GM23338 (cell line): Measurements from ENCODE around the gene CD300LB. TPM values are rescaled to one million over a fixed set of nuclear protein-coding genes. Genes with fewer than 3 reads are reported as not detected.

ENCODE experiments used
- ATAC-seq: fragments of 200-7000 bp; cut with Tn5 transposase; 3 replicates; pipeline ENCODE4 v1.9.1; 2020
- DNase-seq: peaks from one replicate; pipeline ENCODE4 v3.0.0-alpha.2; 2015; ENCODE audit warnings: low spot score
- H2AFZ ChIP-seq: fragments of 200-600 bp; sonication (generic); 2 replicates; pipeline ENCODE4 v1.8.0; 2016; ENCODE audit warnings: antibody characterized with exemption, mild to moderate bottlenecking, moderate library complexity
- H3F3A ChIP-seq: fragments of 200-600 bp; sonication (generic); replicated peaks from 2 replicates; pipeline ENCODE4 v1.8.0; 2017; ENCODE audit warnings: antibody characterized with exemption, mixed run types, low read depth
- H3K27ac ChIP-seq: fragments of 200-600 bp; sonication (generic); 2 replicates; pipeline ENCODE4 v1.6.1; 2016; ENCODE audit warnings: low read depth
- H3K27me3 ChIP-seq: fragments of 200-600 bp; sonication (generic); 2 replicates; pipeline ENCODE4 v1.8.0; 2016; ENCODE audit warnings: mild to moderate bottlenecking, mixed run types, moderate library complexity; ENCODE audit not compliant: insufficient read depth
- H3K36me3 ChIP-seq: fragments of 200-600 bp; sonication (generic); 2 replicates; pipeline ENCODE4 v1.8.0; 2016; ENCODE audit warnings: mild to moderate bottlenecking; ENCODE audit not compliant: insufficient read depth
- H3K4me1 ChIP-seq: fragments of 200-600 bp; sonication (generic); 2 replicates; pipeline ENCODE4 v1.8.0; 2016; ENCODE audit warnings: mild to moderate bottlenecking, moderate library complexity; ENCODE audit not compliant: insufficient read depth
- H3K4me2 ChIP-seq: fragments of 200-600 bp; sonication (generic); 2 replicates; pipeline ENCODE4 v1.7.1; 2017; ENCODE audit warnings: mixed run types
- H3K4me3 ChIP-seq: fragments of 200-600 bp; sonication (generic); 2 replicates; pipeline ENCODE4 v1.6.1; 2016; ENCODE audit warnings: mixed run types
- H3K79me2 ChIP-seq: fragments of 200-600 bp; sonication (generic); replicated peaks from 2 replicates; pipeline ENCODE4 v1.8.0; 2017; ENCODE audit warnings: mild to moderate bottlenecking; ENCODE audit not compliant: insufficient read depth
- H3K9me2 ChIP-seq: fragments of 200-600 bp; sonication (generic); 2 replicates; pipeline ENCODE4 v1.8.0; 2017; ENCODE audit not compliant: insufficient read depth
- H4K20me1 ChIP-seq: fragments of 200-600 bp; sonication (generic); replicated peaks from 2 replicates; pipeline ENCODE4 v1.8.0; 2017; ENCODE audit warnings: mild to moderate bottlenecking; ENCODE audit not compliant: insufficient read depth
- H3K27ac Mint-ChIP-seq: 2 replicates; pipeline ENCODE4 v1.8.0; 2020; ENCODE audit warnings: inconsistent platforms, mild to moderate bottlenecking, moderate library complexity, mixed read lengths
- H3K27me3 Mint-ChIP-seq: 3 replicates; pipeline ENCODE4 v1.8.0; 2022; ENCODE audit warnings: low read depth, mild to moderate bottlenecking, moderate library complexity, mixed read lengths, inconsistent platforms; ENCODE audit not compliant: insufficient read depth, poor library complexity
- H3K36me3 Mint-ChIP-seq: 3 replicates; pipeline ENCODE4 v1.8.0; 2021; ENCODE audit warnings: low read depth, mild to moderate bottlenecking, inconsistent platforms, moderate library complexity, mixed read lengths
- H3K4me1 Mint-ChIP-seq: 3 replicates; pipeline ENCODE4 v1.8.0; 2020; ENCODE audit warnings: mild to moderate bottlenecking, inconsistent platforms, mixed read lengths
- H3K4me3 Mint-ChIP-seq: 3 replicates; pipeline ENCODE4 v1.8.0; 2021; ENCODE audit warnings: moderate library complexity, mild to moderate bottlenecking, inconsistent platforms, mixed read lengths
- H3K9me3 Mint-ChIP-seq: 3 replicates; pipeline ENCODE4 v1.8.0; 2020; ENCODE audit warnings: moderate library complexity, mild to moderate bottlenecking, inconsistent platforms, mixed read lengths
- CREB1 ChIP-seq: fragments of 250-450 bp; sonication (Bioruptor Pico); IDR thresholded peaks from 2 replicates; pipeline ENCODE4 v1.5.0; 2020; ENCODE audit warnings: low read depth, mild to moderate bottlenecking, moderate library complexity
- EZH2 ChIP-seq: fragments of 200-600 bp; sonication (generic); IDR thresholded peaks from one replicate; pipeline ENCODE4 v1.8.0; 2017; ENCODE audit warnings: antibody characterized with exemption, mild to moderate bottlenecking, low read depth; ENCODE audit not compliant: unreplicated experiment
- EZH2phosphoT487 ChIP-seq: fragments of 200-600 bp; sonication (generic); IDR thresholded peaks from one replicate; pipeline ENCODE4 v1.8.1; 2018; ENCODE audit warnings: antibody characterized with exemption; ENCODE audit not compliant: unreplicated experiment
- NANOG ChIP-seq: IDR thresholded peaks from 2 replicates; pipeline ENCODE4 v1.6.1; 2016; ENCODE audit warnings: antibody characterized with exemption, borderline replicate concordance
- POLR2AphosphoS5 ChIP-seq: IDR thresholded peaks from 2 replicates; pipeline ENCODE4 v1.6.1; 2016; ENCODE audit warnings: antibody characterized with exemption, low read depth
- STAT1 ChIP-seq: IDR thresholded peaks from one replicate; pipeline ENCODE4 v1.6.1; 2016; ENCODE audit warnings: antibody characterized with exemption; ENCODE audit not compliant: unreplicated experiment
- ZNF114 ChIP-seq: fragments of 250-450 bp; sonication (Bioruptor Pico); IDR thresholded peaks from 2 replicates; pipeline ENCODE4 v1.5.0; 2020; ENCODE audit warnings: mild to moderate bottlenecking, moderate library complexity
- ZNF331 ChIP-seq: fragments of 250-450 bp; sonication (Bioruptor Pico); IDR thresholded peaks from 2 replicates; pipeline ENCODE4 v1.5.0; 2020; ENCODE audit warnings: low read depth, mild to moderate bottlenecking, moderate library complexity
- polyA plus RNA-seq: library from polyadenylated mRNA; unstranded; fragments of >200 nt; fragmentation: Nextera tagmentation; extraction: Ambion mirVana; gene quantifications from 2 replicates; pipeline ENCODE4 v1.2.1, GENCODE V29; 2016
- total RNA-seq: library from RNA; depleted of rRNA; stranded (reverse); fragments of >200 nt; shearing (Covaris generic); gene quantifications from 2 replicates; pipeline ENCODE4 v1.2.3, GENCODE V29; 2014
- TF ChIP-seq, protein P1 (sequence below): IDR thresholded peaks from 2 replicates; pipeline ENCODE4 v1.6.1; 2016; ENCODE audit warnings: antibody characterized with exemption
- TF ChIP-seq, protein P2 (sequence below), 2 experiments: fragments of 200-600 bp in 1 of 2; sonication (generic) in 1 of 2; conservative IDR thresholded peaks; 2 replicates each; pipeline versions ENCODE4 v1.5.1 to v1.6.1; 2016 to 2017; ENCODE audit warnings: antibody characterized with exemption in 2 of 2, low read depth in 2 of 2, mild to moderate bottlenecking in 2 of 2, moderate library complexity in 1 of 2
- TF ChIP-seq, protein P3 (sequence below): fragments of 250-450 bp; sonication (Bioruptor Pico); IDR thresholded peaks from 2 replicates; pipeline ENCODE4 v1.5.0; 2020; ENCODE audit warnings: mild to moderate bottlenecking, moderate library complexity

The CD300LB gene
- total and polyA plus RNA-seq, 2 experiments from 2014 or later = not detected

DNA sequence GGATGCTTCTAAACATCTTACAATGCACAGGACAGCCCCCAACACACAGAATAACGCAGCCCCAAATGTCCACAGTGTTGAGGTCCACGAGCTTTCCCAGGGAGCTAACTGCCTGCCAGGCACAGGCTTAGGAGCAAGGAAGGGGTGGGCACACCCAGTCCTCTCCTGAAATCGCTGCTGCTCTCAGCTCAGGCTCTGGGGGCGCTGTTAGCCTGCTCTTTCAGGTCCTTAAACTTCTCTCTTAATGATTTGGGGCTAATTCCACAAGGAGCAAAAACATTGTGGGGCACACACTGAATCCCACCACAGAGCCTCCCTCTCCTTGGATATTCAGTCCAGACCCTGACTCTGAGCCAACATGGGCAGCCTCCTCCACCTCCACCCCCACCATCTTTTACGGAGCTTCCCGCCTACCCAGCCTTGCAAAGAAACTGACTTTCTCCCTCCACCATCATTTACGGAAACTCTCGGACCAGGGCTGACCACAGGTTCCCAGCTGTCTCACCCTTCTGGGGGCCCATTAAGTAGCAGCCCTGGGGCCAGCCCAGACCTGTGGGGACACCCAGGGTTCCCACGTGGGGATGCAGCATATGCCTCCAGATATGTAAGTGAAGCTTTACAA lies 35.0 kb upstream of the CD300LB start:
- Histone ChIP-seq H3K9me2 (no peaks in the 10 kb centered on the region; the same call in 1 of the 2 replicates), H3K79me2 (no peaks in the 10 kb centered on the region), H3K36me3 (no peaks in the 10 kb centered on the region), H3K4me3 (no peak overlapping the region), H3K4me1 (no peaks in the 10 kb centered on the region), H3K4me2 (no peak overlapping the region), H3K27ac (no peak overlapping the region), H3K27me3 (no peaks in the 10 kb centered on the region), H3F3A (0 out of 2 replicates have a peak, but pooled peaks cover 3% of the 10 kb centered on the region), H4K20me1 (no peaks in the 10 kb centered on the region), H2AFZ (peak overlapping the region; percentile 85)
- H3K4me3 Mint-ChIP-seq = no peak overlapping the region
- TF ChIP-seq, protein P1, sequence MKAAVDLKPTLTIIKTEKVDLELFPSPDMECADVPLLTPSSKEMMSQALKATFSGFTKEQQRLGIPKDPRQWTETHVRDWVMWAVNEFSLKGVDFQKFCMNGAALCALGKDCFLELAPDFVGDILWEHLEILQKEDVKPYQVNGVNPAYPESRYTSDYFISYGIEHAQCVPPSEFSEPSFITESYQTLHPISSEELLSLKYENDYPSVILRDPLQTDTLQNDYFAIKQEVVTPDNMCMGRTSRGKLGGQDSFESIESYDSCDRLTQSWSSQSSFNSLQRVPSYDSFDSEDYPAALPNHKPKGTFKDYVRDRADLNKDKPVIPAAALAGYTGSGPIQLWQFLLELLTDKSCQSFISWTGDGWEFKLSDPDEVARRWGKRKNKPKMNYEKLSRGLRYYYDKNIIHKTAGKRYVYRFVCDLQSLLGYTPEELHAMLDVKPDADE = no peak
- TF ChIP-seq, protein P2, sequence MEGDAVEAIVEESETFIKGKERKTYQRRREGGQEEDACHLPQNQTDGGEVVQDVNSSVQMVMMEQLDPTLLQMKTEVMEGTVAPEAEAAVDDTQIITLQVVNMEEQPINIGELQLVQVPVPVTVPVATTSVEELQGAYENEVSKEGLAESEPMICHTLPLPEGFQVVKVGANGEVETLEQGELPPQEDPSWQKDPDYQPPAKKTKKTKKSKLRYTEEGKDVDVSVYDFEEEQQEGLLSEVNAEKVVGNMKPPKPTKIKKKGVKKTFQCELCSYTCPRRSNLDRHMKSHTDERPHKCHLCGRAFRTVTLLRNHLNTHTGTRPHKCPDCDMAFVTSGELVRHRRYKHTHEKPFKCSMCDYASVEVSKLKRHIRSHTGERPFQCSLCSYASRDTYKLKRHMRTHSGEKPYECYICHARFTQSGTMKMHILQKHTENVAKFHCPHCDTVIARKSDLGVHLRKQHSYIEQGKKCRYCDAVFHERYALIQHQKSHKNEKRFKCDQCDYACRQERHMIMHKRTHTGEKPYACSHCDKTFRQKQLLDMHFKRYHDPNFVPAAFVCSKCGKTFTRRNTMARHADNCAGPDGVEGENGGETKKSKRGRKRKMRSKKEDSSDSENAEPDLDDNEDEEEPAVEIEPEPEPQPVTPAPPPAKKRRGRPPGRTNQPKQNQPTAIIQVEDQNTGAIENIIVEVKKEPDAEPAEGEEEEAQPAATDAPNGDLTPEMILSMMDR (conservative IDR thresholded peaks at IDR 0.05; ENCODE audit: low read depth in 2 of 2) = peak; percentile 86 to 87
- TF ChIP-seq STAT1 (no peak), NANOG (no peak)
- DNase-seq = peak; percentile 83
- no peak overlapping the region for H3K27ac Mint-ChIP-seq
- H3K4me1 Mint-ChIP-seq = peaks cover 4% of the 10 kb centered on the region; the same call in 2 of the 3 replicates
- peaks cover 9% of the 10 kb centered on the region for H3K27me3 Mint-ChIP-seq
- H3K36me3 Mint-ChIP-seq = no peaks in the 10 kb centered on the region; the same call in 2 of the 3 replicates
- no peaks in the 10 kb centered on the region; the same call in 1 of the 3 replicates for H3K9me3 Mint-ChIP-seq
- ATAC-seq = peak; percentile 96

DNA sequence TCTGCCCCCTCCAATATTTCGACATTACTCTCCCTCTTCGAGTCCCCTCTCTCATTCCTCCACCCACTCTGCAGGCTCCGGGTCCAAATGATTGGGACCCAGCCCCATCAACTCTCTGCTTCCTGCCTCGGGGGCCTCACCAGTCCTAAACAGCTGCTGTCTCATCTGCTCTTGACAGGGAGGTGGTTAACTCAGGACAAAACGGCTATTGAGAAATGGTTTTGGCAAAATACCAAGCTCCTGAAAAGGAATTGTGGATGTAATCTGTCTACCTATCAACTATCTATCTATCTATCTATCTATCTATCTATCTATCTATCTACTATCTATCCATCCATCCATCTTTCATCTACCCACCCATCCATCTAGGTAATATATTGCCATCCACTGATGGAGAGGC lies 33.9 kb upstream of the CD300LB start:
- no peaks in the 10 kb centered on the region for H4K20me1 ChIP-seq
- H3K27me3 ChIP-seq = no peaks in the 10 kb centered on the region
- H3K4me3 Mint-ChIP-seq = no peak overlapping the region
- H3K4me3 ChIP-seq = no peak overlapping the region
- no peak for ATAC-seq
- no peak overlapping the region for H2AFZ ChIP-seq
- H3K79me2 ChIP-seq = no peaks in the 10 kb centered on the region
- DNase-seq = no peak
- H3K27me3 Mint-ChIP-seq = peaks cover 10% of the 10 kb centered on the region
- H3K9me3 Mint-ChIP-seq = no peaks in the 10 kb centered on the region; the same call in 1 of the 3 replicates
- H3F3A ChIP-seq = 0 out of 2 replicates have a peak, but pooled peaks cover 3% of the 10 kb centered on the region
- H3K4me1 Mint-ChIP-seq = peaks cover 4% of the 10 kb centered on the region; the same call in 2 of the 3 replicates
- H3K9me2 ChIP-seq = no peaks in the 10 kb centered on the region; the same call in 1 of the 2 replicates
- H3K4me1 ChIP-seq = no peaks in the 10 kb centered on the region
- H3K27ac ChIP-seq = no peak overlapping the region
- H3K27ac Mint-ChIP-seq = no peak overlapping the region
- no peaks in the 10 kb centered on the region for H3K36me3 ChIP-seq
- no peak overlapping the region for H3K4me2 ChIP-seq
- no peaks in the 10 kb centered on the region; the same call in 2 of the 3 replicates for H3K36me3 Mint-ChIP-seq
- TF ChIP-seq EZH2phosphoT487 (no peak), POLR2AphosphoS5 (no peak), ZNF331 (no peak), STAT1 (no peak), EZH2 (no peak), NANOG (no peak), ZNF114 (CRISPR knock-in tag) (no peak), CREB1 (CRISPR knock-in tag) (no peak)
- TF ChIP-seq, protein P1 = no peak
- TF ChIP-seq, protein P3, sequence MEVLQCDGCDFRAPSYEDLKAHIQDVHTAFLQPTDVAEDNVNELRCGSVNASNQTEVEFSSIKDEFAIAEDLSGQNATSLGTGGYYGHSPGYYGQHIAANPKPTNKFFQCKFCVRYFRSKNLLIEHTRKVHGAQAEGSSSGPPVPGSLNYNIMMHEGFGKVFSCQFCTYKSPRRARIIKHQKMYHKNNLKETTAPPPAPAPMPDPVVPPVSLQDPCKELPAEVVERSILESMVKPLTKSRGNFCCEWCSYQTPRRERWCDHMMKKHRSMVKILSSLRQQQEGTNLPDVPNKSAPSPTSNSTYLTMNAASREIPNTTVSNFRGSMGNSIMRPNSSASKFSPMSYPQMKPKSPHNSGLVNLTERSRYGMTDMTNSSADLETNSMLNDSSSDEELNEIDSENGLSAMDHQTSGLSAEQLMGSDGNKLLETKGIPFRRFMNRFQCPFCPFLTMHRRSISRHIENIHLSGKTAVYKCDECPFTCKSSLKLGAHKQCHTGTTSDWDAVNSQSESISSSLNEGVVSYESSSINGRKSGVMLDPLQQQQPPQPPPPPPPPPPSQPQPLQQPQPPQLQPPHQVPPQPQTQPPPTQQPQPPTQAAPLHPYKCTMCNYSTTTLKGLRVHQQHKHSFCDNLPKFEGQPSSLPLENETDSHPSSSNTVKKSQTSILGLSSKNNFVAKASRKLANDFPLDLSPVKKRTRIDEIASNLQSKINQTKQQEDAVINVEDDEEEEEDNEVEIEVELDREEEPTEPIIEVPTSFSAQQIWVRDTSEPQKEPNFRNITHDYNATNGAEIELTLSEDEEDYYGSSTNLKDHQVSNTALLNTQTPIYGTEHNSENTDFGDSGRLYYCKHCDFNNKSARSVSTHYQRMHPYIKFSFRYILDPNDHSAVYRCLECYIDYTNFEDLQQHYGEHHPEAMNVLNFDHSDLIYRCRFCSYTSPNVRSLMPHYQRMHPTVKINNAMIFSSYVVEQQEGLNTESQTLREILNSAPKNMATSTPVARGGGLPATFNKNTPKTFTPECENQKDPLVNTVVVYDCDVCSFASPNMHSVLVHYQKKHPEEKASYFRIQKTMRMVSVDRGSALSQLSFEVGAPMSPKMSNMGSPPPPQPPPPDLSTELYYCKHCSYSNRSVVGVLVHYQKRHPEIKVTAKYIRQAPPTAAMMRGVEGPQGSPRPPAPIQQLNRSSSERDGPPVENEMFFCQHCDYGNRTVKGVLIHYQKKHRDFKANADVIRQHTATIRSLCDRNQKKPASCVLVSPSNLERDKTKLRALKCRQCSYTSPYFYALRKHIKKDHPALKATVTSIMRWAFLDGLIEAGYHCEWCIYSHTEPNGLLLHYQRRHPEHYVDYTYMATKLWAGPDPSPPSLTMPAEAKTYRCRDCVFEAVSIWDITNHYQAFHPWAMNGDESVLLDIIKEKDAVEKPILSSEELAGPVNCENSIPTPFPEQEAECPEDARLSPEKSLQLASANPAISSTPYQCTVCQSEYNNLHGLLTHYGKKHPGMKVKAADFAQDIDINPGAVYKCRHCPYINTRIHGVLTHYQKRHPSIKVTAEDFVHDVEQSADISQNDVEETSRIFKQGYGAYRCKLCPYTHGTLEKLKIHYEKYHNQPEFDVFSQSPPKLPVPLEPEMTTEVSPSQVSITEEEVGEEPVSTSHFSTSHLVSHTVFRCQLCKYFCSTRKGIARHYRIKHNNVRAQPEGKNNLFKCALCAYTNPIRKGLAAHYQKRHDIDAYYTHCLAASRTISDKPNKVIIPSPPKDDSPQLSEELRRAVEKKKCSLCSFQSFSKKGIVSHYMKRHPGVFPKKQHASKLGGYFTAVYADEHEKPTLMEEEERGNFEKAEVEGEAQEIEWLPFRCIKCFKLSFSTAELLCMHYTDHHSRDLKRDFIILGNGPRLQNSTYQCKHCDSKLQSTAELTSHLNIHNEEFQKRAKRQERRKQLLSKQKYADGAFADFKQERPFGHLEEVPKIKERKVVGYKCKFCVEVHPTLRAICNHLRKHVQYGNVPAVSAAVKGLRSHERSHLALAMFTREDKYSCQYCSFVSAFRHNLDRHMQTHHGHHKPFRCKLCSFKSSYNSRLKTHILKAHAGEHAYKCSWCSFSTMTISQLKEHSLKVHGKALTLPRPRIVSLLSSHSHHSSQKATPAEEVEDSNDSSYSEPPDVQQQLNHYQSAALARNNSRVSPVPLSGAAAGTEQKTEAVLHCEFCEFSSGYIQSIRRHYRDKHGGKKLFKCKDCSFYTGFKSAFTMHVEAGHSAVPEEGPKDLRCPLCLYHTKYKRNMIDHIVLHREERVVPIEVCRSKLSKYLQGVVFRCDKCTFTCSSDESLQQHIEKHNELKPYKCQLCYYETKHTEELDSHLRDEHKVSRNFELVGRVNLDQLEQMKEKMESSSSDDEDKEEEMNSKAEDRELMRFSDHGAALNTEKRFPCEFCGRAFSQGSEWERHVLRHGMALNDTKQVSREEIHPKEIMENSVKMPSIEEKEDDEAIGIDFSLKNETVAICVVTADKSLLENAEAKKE (CRISPR knock-in tag) = no peak
